PC-3 (cell line): Measurements from ENCODE around the gene STK31.

Source experiments
- CTCF ChIP-seq: fragments of 300-600 bp; sonication (generic); conservative IDR thresholded peaks from 2 replicates; pipeline ENCODE4 v1.5.1; 2017; ENCODE audit warnings: antibody characterized with exemption, low read depth, mild to moderate bottlenecking, low read length
- EZH2 ChIP-seq: fragments of 300-600 bp; sonication (generic); IDR thresholded peaks from one replicate; pipeline ENCODE4 v1.6.1; 2017; ENCODE audit warnings: antibody characterized with exemption, mild to moderate bottlenecking, low read length; ENCODE audit not compliant: unreplicated experiment
- EZH2phosphoT487 ChIP-seq: fragments of 300-600 bp; sonication (generic); IDR thresholded peaks from 2 replicates; pipeline ENCODE4 v1.6.1; 2018; ENCODE audit warnings: mild to moderate bottlenecking, antibody characterized with exemption, low read length, borderline replicate concordance

GRCh38 chr7:23700046-23700445 lies 10.0 kb upstream of the STK31 start:
- TF ChIP-seq CTCF (no peak), EZH2 (no peak), EZH2phosphoT487 (no peak)
